HL-60 (cell line): Measurements from ENCODE around the gene DHRS2.

Experiments
- DNase-seq, 2 experiments: peaks; one replicate each; pipeline ENCODE4 v3.0.0-alpha.2; 2010 to 2020; ENCODE audit warnings: low read depth in 1 of 2, low spot score in 1 of 2
- H3K27ac ChIP-seq: fragments of 250-450 bp; sonication (Bioruptor Pico); replicated peaks from 2 replicates; pipeline ENCODE4 v1.5.1; 2020; ENCODE audit warnings: mild to moderate bottlenecking, moderate library complexity
- H3K27me3 ChIP-seq: fragments of 250-450 bp; sonication (Bioruptor Pico); 2 replicates; pipeline ENCODE4 v1.5.1; 2021; ENCODE audit warnings: mild to moderate bottlenecking, moderate library complexity; ENCODE audit not compliant: insufficient read depth, poor library complexity, severe bottlenecking
- H3K4me3 ChIP-seq: replicated peaks from 2 replicates; pipeline ENCODE4 v1.5.1; 2011; ENCODE audit warnings: mild to moderate bottlenecking, control low read depth, low read length; ENCODE audit not compliant: insufficient read depth
- GABPA ChIP-seq: IDR thresholded peaks from 2 replicates; pipeline ENCODE4 v1.6.1; 2012; ENCODE audit warnings: low read depth
- POLR2AphosphoS5 ChIP-seq: IDR thresholded peaks from 2 replicates; pipeline ENCODE4 v1.6.1; 2012; ENCODE audit warnings: low read depth
- SPI1 ChIP-seq: IDR thresholded peaks from 2 replicates; pipeline ENCODE4 v1.6.1; 2012; ENCODE audit warnings: low read depth, mild to moderate bottlenecking, borderline replicate concordance
- TF ChIP-seq, protein P1 (sequence below): IDR thresholded peaks from 2 replicates; pipeline ENCODE4 v1.6.1; 2012; ENCODE audit warnings: low read depth; ENCODE audit not compliant: insufficient replicate concordance
- TF ChIP-seq, protein P2 (sequence below): IDR thresholded peaks from one replicate; pipeline ENCODE4 v1.5.1; 2011; ENCODE audit warnings: low read length, control low read depth, inconsistent platforms; ENCODE audit not compliant: insufficient read depth

Gene DHRS2

DNA sequence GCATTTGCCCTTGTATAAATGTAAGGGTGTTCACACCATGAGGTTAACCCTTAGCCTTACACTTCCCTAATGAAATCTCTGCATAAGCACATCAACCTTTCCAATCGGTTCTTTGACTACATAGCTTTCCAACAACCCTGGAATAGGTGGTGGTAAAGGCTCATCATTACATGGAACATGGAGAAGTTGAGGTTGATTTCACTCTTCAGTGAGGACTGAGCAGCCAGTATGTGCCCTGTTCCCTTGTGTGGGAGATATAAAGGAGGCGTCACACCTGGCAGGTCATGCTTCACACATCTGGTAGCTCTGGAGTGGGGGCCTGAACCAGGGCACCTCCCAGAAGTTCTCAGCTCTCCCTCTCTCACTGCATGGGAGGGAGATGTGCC lies 35.8 kb upstream of the DHRS2 start:
- no peak for DNase-seq
- TF ChIP-seq, protein P1, sequence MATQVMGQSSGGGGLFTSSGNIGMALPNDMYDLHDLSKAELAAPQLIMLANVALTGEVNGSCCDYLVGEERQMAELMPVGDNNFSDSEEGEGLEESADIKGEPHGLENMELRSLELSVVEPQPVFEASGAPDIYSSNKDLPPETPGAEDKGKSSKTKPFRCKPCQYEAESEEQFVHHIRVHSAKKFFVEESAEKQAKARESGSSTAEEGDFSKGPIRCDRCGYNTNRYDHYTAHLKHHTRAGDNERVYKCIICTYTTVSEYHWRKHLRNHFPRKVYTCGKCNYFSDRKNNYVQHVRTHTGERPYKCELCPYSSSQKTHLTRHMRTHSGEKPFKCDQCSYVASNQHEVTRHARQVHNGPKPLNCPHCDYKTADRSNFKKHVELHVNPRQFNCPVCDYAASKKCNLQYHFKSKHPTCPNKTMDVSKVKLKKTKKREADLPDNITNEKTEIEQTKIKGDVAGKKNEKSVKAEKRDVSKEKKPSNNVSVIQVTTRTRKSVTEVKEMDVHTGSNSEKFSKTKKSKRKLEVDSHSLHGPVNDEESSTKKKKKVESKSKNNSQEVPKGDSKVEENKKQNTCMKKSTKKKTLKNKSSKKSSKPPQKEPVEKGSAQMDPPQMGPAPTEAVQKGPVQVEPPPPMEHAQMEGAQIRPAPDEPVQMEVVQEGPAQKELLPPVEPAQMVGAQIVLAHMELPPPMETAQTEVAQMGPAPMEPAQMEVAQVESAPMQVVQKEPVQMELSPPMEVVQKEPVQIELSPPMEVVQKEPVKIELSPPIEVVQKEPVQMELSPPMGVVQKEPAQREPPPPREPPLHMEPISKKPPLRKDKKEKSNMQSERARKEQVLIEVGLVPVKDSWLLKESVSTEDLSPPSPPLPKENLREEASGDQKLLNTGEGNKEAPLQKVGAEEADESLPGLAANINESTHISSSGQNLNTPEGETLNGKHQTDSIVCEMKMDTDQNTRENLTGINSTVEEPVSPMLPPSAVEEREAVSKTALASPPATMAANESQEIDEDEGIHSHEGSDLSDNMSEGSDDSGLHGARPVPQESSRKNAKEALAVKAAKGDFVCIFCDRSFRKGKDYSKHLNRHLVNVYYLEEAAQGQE: no peak
- TF ChIP-seq SPI1 (no peak), GABPA (no peak), POLR2AphosphoS5 (no peak)
- TF ChIP-seq, protein P2, sequence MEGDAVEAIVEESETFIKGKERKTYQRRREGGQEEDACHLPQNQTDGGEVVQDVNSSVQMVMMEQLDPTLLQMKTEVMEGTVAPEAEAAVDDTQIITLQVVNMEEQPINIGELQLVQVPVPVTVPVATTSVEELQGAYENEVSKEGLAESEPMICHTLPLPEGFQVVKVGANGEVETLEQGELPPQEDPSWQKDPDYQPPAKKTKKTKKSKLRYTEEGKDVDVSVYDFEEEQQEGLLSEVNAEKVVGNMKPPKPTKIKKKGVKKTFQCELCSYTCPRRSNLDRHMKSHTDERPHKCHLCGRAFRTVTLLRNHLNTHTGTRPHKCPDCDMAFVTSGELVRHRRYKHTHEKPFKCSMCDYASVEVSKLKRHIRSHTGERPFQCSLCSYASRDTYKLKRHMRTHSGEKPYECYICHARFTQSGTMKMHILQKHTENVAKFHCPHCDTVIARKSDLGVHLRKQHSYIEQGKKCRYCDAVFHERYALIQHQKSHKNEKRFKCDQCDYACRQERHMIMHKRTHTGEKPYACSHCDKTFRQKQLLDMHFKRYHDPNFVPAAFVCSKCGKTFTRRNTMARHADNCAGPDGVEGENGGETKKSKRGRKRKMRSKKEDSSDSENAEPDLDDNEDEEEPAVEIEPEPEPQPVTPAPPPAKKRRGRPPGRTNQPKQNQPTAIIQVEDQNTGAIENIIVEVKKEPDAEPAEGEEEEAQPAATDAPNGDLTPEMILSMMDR: no peak
- Histone ChIP-seq H3K4me3 (no peak overlapping the region), H3K27ac (no peak overlapping the region), H3K27me3 (no peaks in the 10 kb centered on the region)

DNA sequence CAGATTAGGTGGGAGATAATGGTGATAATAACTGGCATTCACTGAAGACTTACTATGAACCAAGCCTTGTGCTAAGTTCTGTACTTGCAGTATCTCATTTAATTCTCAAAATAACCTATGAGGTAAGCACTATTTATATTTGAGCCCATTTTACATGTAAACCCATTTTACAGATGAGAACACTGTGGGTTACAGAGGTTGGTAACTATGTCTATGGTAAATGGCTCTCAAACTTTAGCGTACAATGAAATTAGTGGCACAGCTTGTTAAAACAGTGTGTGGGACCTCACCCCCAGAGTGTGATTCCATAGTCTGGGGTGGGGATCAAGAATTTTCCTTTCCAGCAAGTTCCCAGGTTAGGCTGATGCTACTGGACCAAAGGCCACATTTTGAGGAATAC lies 35.4 kb upstream of the DHRS2 start:
- H3K4me3 ChIP-seq: no peak overlapping the region
- DNase-seq: no peak
- no peaks in the 10 kb centered on the region for H3K27me3 ChIP-seq
- TF ChIP-seq, protein P1: no peak
- TF ChIP-seq, protein P2: no peak
- TF ChIP-seq GABPA: no peak
- H3K27ac ChIP-seq: no peak overlapping the region

DNA sequence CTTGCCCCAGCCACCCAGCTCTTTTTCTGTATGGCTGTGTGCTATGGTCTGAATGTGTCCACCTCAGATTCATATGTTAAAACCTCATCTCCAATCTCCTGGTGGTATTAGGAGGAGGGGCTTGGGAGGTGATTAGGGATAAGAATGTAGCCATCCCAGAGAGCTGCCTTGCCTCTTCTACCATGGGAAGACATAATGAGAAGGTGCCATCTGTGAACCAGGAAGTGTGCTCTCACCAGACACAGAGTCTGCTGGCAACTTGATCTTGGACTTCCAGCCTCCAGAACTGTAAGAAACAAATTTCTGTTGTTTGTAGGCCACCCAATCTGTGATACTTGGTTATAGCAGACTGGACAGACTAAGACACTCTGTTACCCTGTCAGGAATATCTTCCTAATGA lies 34.7 kb upstream of the DHRS2 start:
- no peak for DNase-seq
- Histone ChIP-seq H3K27me3 (no peaks in the 10 kb centered on the region), H3K27ac (no peak overlapping the region), H3K4me3 (no peak overlapping the region)
- TF ChIP-seq POLR2AphosphoS5 (no peak), GABPA (no peak), SPI1 (no peak)
- TF ChIP-seq, protein P1: no peak
- TF ChIP-seq, protein P2: no peak
